NCI-H146 treated with DMSO at 0.1 percent for 48 hours (cell line): ENCODE results near the gene EFCAB10.
A peak's percentile ranks its signal among the peaks of the same experiment; 100 is the strongest.

Experiments used
- DNase-seq: peaks from one replicate; lab custom pipeline; 2025; ENCODE audit not compliant: unreplicated experiment; lab: John Stamatoyannopoulos, UW

Gene EFCAB10, protein sequence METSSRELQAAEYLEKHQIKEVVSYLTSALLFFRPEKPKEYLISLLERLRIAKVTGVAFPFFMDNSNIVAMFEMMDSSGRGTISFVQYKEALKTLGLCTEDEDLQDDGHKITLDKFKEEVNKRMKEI

GRCh38 chr7:105581066-105581811, at the start of gene EFCAB10:
Gene EFCAB10 (minus strand): TSS chr7:105581493. CDS start chr7:105581463, 30 bp downstream.
- peak; percentile 59 for DNase-seq

DNA sequence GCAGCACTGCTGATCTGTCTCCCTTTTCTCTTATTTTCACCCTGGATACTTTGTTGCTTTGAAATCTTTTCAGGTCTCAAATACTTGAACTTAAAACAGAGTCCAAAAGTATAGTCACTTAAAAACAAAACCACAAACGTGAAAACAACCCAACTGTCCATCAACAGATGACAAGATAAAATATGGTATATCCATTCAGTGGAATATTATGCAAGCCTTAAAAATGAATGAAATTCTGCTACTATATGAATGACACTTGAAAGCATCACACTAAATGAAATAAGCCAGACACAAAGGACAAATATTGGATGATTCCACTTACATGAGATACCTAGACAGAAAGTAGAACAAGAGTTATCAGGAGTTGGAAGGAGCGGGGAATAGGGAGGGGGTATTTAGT, 44.7 kb upstream of the EFCAB10 start:
- no peak for DNase-seq

DNA sequence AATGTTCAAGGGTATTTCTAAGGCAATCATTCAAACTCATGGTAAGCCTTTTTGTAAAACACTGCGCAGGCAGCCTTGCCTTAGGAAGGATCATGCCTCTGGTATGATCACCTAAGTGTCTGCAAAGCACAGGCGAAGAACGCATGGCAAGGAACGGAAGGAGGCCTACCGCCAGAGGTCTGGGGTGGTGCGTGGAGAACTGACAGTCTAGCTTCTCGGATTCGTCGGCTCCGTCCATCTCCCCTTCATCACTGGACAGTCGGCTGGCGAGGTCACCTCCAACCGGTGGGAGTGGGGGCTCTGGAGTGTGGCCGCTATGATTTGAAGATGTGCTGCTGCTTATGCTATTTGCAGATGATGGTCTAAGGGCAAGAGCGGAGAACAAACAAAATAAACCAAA, 42.6 kb upstream of the EFCAB10 start:
- DNase-seq = no peak

DNA sequence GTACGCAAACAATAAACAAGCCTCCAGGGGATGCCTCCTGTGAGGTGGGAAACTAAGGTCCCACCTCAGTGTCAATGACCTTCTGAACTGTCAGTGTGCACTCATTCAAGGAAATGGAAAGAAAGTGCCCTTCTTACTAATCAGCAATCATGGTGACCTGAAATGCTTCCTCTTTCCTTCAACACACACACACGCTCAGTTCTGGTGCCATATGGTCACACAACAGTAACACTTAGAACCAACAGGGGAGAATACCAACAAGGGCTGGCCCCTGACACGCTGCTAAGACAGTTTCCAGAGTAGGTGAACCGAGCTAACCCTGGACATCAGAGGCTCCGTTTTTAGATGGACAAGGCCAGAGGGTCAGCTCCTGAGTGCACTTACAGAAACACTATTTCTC, 42.1 kb upstream of the EFCAB10 start:
- DNase-seq = no peak

DNA sequence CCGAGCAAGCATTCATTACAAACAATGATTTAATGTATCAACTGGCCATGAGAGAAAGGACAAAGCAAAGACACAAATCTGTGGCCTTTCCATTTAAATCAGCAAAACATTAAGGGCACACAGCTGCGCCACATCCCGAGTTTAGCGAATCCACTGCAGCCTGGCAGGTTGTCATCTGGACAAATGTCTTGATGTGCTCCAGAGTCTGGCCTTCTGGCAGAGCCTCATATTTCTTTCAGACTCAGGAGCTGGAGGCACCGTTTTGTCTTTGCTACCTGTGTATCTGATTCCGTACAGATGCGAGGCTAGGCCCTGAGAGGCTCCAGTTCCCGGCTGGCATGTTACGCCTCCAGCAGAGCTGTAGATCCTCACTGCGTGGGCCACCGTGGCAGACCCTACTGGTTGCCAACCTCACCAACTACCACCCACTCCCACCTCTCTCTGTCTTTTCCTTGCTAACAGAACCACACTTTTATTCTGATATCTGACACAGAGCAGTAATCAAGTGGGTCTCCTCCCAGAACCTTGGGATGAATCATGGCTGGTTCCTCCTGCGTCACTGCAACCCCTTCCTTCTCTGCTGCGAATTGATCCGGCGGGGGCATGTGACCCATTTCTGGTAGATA, 40.9 kb upstream of the EFCAB10 start:
- no peak for DNase-seq

DNA sequence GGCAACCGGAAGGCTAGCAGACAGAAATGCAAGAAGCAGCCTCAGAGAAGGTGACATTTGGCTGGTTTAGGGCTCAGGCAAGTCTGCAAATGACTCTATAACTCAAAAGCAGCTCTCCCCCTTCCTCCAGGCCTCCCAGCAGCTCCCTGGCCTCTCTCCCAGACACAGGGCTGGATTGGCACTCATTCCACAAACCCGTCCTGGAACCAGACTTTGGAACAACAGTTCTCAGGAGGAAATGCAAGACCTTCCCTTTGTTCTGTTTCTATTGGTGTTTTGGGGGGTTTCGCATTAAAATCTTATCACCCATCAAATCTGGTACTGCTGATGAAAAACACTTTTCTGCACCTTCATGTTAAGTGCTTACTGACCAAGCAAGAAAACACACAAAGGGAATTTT, 40.3 kb upstream of the EFCAB10 start:
- no peak for DNase-seq

DNA sequence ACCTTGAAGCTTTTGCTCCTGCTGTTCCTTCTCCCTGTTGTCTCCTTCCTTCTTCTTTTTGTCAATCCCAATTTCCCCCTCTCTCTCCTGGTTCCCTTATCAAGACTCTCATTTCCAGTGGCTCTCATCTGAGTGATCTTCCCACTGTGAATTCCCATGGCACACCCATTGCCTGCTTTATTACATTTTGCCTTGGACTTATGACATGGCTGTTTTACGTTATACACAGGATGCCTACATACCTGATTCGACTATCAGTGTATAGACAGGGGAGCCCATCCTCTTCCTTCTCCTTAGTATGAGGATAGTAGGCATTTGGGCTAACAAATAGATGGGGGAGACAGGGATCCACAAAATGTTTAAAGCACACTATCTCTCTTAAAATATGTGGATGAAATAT, 39.9 kb upstream of the EFCAB10 start:
- DNase-seq = no peak

GRCh38 chr7:105619590-105619989, 38.3 kb upstream of the EFCAB10 start:
- DNase-seq = no peak

DNA sequence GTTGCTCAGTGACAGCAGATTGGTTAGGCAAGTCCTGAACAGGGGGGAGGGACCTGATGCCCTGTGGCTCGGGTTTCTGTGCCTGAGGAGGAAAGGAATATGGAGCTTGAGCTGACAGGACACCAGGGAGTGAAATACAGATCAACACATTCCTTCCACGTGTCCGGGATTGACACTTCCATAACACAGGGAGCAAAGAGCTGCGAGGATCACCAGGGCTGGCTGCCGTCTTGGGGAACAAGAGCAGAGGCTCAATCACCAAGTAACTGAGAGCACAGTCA, 36.7 kb upstream of the EFCAB10 start:
- no peak for DNase-seq

DNA sequence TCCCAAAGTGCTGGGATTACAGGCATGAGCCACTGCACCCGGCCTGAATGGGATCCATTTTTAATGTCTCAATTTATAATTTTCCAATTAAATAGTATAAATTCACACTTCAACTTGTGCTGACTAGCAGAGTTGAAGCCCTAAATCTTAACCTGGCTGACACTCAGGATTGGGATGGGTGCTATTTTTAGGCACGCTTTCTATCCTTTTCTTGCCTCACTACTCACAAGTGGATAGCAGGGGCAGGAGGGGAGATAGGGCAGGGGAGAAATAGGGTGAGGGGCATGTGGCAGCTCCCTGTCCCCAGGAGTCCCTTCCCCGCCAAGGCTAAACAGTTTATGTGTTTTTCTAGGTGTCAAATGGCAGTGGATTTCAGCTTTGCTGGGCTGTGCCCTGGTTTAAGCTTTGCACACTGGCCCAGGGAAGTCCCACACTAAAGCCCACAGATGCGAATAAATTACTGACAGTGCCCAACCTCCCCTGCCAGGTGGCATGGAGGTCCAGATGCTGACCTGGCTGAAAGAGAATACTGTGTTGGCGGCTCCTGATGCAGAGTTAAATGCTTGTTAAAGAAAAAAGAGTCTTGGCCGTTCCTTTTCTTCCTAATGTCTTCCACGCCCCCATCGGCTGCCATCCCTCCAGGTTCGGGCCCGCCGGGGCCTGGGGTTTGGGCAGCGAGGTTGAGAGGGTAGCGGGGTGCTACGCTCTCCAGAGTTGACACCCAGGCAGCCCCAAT, 36.2 kb upstream of the EFCAB10 start:
- DNase-seq = no peak

GRCh38 chr7:105614341-105614840, 33.1 kb upstream of the EFCAB10 start:
- DNase-seq = no peak

DNA sequence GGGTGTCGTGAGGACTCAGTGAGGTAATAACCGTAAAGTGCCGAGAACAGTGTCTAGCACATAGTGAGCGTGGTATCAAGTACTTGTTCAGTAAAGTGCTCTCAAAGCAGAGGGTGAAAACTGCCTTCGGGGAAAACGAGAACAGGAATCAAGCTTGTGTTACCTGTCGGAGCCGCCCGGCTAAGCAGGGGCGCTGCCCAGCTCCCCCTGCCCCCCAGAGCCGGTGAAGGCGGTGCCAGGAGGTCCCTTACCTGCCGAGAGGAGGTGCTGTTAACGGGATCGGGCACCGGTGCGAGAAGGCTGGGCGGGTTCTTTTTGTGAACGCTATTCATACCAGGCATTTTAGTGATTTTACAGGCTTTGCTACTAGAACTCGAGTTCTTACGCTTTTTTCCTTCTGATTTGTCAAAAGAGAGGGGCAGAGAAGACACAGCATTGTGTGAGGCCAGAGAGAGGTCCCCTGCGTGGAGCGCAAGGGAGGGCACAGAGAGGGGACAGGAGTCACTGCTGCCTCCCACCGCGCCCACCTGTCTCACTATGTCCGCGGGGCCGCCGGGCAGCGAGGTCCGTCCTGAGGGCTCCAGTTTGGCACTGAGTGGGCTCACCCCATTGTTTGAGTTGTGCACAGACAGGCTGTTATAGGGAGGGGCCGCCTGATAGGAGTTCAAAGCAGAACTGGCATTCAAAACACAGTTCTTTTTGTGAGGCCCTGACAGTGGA, 32.5 kb upstream of the EFCAB10 start:
- DNase-seq = no peak

DNA sequence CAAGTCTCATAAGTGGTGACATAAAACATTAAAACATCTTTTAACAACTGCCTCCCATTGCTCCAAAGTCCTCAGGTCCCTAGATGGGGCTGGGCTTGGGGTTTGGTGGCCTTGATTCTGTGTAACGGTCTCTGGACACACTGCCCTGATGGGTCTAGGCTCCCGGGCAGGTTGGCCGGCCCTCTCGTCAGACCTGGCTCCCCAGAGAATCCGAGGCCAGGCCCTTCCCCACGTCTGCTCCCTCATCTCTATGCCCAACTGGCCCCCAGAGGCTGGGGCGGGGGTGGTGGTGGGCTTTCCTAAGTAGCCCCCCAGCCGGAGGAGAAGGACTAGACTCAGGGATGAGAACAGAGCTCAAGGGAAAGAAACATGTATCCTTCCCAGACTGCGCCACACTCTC, 31.5 kb upstream of the EFCAB10 start:
- DNase-seq = no peak

- no peak for DNase-seq
These were observed 30.8 kb upstream of the EFCAB10 start for GRCh38 chr7:105611856-105612775.

DNA sequence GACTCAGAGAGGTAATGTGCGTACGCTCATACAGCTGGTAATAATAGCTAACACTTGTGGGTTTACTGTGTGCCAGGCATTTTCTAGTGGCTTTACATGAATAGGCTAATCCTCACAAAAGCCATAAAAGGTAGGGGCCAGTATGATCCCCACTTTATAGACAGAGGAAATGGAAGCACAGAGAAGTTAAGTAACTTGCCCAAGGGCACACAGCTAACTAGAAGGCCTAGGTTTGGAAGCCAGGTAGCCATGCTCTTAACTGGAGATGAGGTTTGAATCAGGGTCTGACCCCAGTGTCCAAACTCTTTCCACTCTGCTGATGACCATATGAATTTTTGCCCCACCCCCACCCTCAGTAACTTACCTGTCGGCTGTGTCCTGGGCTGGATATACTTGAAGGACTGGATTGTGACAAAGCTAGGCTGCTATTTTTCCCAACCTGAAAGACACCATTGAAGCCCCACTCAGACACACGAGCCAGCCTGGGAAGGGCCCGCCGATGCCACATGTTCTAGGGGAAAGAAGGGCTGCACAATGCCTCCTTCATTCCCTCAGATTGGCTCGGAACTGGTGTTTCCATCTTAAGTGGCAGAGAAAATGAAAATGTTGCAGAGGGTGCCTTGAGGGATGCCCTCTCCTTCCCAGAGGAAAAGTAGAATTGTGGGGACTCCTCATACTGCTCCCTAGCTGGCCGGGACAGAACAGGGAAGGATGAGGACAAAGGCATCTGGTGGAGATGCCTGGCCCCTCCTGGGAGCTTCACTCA, 29.1 kb upstream of the EFCAB10 start:
- DNase-seq = no peak

DNA sequence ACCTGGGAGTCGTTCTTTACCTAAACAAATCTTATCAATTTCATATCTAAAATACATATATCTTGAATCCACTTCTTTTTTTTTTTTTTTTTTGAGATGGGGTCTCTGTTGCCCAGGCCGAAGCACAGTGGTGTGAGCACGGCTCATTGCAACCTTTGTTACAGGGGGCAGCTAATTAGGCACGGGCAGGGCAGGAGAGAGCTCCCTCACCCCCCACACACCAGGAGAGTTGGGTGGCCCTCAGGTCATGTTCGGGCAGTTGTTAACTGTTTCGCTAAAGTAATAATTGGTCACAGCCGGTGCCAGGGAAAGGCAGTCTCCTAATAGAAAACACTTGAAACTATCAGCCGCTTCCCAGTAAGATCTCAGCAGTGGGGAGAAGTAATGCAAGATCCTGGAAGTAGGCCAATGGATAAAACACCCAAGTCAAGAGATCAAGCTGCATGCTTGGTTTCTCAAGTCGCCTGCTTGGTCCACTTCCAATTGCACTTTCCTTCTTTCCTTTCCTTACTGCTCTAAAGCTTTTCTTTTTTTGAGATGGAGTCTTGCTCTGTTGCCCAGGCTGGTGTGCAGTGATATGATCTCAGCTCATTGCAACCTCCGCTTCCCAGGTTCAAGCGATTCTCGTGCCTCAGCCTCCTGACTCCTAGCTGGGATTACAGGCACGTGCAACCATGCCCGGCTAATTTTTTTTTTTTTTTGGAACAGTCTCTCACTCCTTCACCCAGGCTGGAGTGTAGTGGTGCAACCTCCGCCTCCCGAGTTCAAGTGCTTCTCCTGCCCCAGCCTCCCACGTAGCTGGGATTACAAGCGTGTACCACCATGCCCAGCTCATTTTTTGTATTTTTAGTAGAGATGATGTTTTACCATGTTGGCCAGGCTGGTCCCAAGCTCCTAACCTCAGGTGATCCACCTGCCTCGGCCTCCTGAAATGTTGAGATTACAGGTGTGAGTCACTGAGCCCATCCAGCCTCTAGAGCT, 21.3 kb upstream of the EFCAB10 start:
- no peak for DNase-seq

DNA sequence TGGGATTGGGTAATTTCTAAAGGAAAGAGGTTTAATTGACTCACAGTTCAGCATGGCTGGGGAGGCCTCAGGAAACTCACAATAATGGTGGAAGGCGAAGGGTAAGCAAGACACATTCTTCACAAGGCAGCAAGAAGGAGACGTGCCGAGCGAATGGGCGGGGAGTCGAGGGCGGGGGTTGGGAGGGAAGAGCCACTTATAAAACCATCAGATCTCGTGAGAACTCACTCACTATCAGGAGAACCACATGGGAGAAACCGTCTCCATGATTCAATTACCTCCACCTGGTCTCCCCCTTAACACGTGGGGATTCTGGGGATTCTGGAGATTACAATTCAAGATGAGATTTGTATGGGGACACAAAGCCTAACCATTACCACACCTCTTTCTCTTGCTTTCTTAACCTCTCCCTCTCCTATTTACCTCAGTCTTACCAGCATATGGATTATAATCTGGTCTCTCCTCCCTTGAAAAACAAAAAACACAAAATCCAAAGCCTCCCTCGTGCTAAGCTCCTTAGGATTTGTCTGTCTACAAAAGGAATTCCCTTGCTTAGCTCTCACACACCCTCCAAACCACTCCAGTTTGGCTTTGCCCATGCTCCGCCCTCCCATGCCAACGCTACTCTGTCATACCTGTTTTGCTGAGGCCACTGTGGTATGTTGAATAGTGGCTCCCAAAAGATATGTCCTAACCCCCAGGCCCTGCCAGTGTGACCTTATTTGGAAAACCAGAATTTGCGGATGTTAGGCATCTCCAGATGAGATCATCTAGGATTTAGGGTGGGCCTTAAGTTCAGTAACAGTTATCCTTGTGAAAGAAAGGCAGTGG, 19.6 kb upstream of the EFCAB10 start:
- DNase-seq = no peak
